B cell (primary cell): Measurements from ENCODE around the gene ASPHD2. TPM values are rescaled to one million over a fixed set of nuclear protein-coding genes. Genes with fewer than 3 reads are reported as not detected.

ENCODE experiments used
- ATAC-seq: fragments of 200-7000 bp; cut with Tn5 transposase; one replicate; pipeline ENCODE4 v1.10.0; 2021; ENCODE audit warnings: low read depth, mild to moderate bottlenecking, moderate number of reproducible peaks, moderate library complexity
- CTCF ChIA-PET: fragments of 350-600 bp; sonication (Branson Sonifier 250); formaldehyde crosslinking; loops from one replicate; lab custom pipeline; 2021; ENCODE audit warnings: antibody characterized with exemption, inconsistent platforms; lab: Charles Lee
- POLR2A ChIA-PET: fragments of 350-600 bp; sonication (Branson Sonifier 250); formaldehyde crosslinking; loops from one replicate; lab custom pipeline; 2021; ENCODE audit warnings: antibody characterized with exemption; lab: Charles Lee
- DNase-seq: peaks from one replicate; pipeline ENCODE4 v3.0.0; 2013
- H2AFZ ChIP-seq: 2 replicates; pipeline ENCODE4 v1.6.1; 2012; ENCODE audit warnings: mild to moderate bottlenecking, low read depth, low read length; ENCODE audit not compliant: insufficient read depth, poor library complexity, severe bottlenecking
- H3K27ac ChIP-seq, 2 donors: 1 replicate in 1 of 2; 2 replicates in 1 of 2; pipeline ENCODE4 v1.5.1; 2012 to 2013; ENCODE audit warnings: low read length in 2 of 2, mild to moderate bottlenecking in 2 of 2, moderate library complexity in 1 of 2
- H3K27me3 ChIP-seq, 4 experiments: fragments of 200-600 bp in 1 of 4; sonication (generic) in 1 of 4; replicated peaks in 1 of 4; 1 replicate in 2 of 4; 2 replicates in 2 of 4; pipeline versions ENCODE4 v1.6.1 to v1.7.0; 2013 to 2016; ENCODE audit warnings: low read length in 3 of 4, mild to moderate bottlenecking in 2 of 4, mixed read lengths in 1 of 4, moderate library complexity in 1 of 4; ENCODE audit not compliant: insufficient read depth in 4 of 4, control insufficient read depth in 3 of 4; ENCODE audit errors: control extremely low read depth in 1 of 4
- H3K36me3 ChIP-seq, 2 experiments: replicated peaks in 1 of 2; 1 replicate in 1 of 2; 2 replicates in 1 of 2; pipeline versions ENCODE4 v1.6.1 to v1.7.1; 2013; ENCODE audit warnings: low read length in 1 of 2; ENCODE audit not compliant: insufficient read depth in 2 of 2, control insufficient read depth in 1 of 2; ENCODE audit errors: control extremely low read depth in 1 of 2, extremely low read depth in 1 of 2
- H3K4me1 ChIP-seq, 2 donors: fragments of 200-600 bp in 1 of 2; sonication (generic) in 1 of 2; 1 replicate in 1 of 2; 2 replicates in 1 of 2; pipeline versions ENCODE4 v1.5.1 to v1.6.1; 2013 to 2017; ENCODE audit warnings: low read length in 2 of 2; ENCODE audit not compliant: control insufficient read depth in 2 of 2, insufficient read depth in 2 of 2
- H3K4me2 ChIP-seq: replicated peaks from 2 replicates; pipeline ENCODE3; 2012; ENCODE audit warnings: mild to moderate bottlenecking, low read depth, low read length; ENCODE audit not compliant: poor library complexity, severe bottlenecking
- H3K4me3 ChIP-seq, 5 experiments: fragments of 200-600 bp in 1 of 5; sonication (generic) in 1 of 5; 1 replicate in 3 of 5; 2 replicates in 2 of 5; pipeline versions ENCODE4 v1.5.1 to v1.7.0; 2011 to 2016; ENCODE audit warnings: low read length in 4 of 5, mild to moderate bottlenecking in 4 of 5, low read depth in 2 of 5, control low read depth in 1 of 5, moderate library complexity in 1 of 5; ENCODE audit not compliant: insufficient read depth in 1 of 5; ENCODE audit errors: control extremely low read depth in 1 of 5, extremely low read depth in 1 of 5
- H3K79me2 ChIP-seq: fragments of 200-600 bp; sonication (generic); one replicate; pipeline ENCODE4 v1.6.0; 2016; ENCODE audit warnings: low read length; ENCODE audit not compliant: control insufficient read depth, insufficient read depth
- H3K9ac ChIP-seq: fragments of 200-600 bp; sonication (generic); 2 replicates; pipeline ENCODE4 v1.6.1; 2017; ENCODE audit warnings: mild to moderate bottlenecking, low read length, moderate library complexity
- H3K9me3 ChIP-seq, 3 donors: one replicate each; pipeline versions ENCODE4 v1.6.1 to v1.7.1; 2013; ENCODE audit warnings: low read length in 2 of 3; ENCODE audit not compliant: control insufficient read depth in 2 of 3, insufficient read depth in 1 of 3; ENCODE audit errors: control extremely low read depth in 1 of 3
- H4K20me1 ChIP-seq: 2 replicates; pipeline ENCODE4 v1.6.0; 2012; ENCODE audit warnings: mild to moderate bottlenecking, low read length; ENCODE audit not compliant: insufficient read depth, control insufficient read depth, poor library complexity, severe bottlenecking
- H3K27ac Mint-ChIP-seq: one replicate; pipeline ENCODE4 v1.8.0; 2021; ENCODE audit warnings: mixed read lengths
- H3K27me3 Mint-ChIP-seq: one replicate; pipeline ENCODE4 v1.8.0; 2021; ENCODE audit warnings: mixed read lengths
- H3K4me1 Mint-ChIP-seq: one replicate; pipeline ENCODE4 v1.8.0; 2021; ENCODE audit warnings: mixed read lengths
- H3K4me3 Mint-ChIP-seq: one replicate; pipeline ENCODE4 v1.8.0; 2021; ENCODE audit warnings: mixed read lengths
- H3K9me3 Mint-ChIP-seq: one replicate; pipeline ENCODE4 v1.8.0; 2022; ENCODE audit warnings: mixed read lengths; ENCODE audit not compliant: insufficient read depth
- EZH2 ChIP-seq: IDR thresholded peaks from 2 replicates; pipeline ENCODE4 v1.6.1; 2012; ENCODE audit warnings: borderline replicate concordance, low read depth, mild to moderate bottlenecking, moderate library complexity, low read length; ENCODE audit not compliant: insufficient read depth, poor library complexity, severe bottlenecking
- WGBS: methylation state at CpG from one replicate; pipeline ENCODE4 v1.1.5; 2013; ENCODE audit warnings: missing lambda C conversion rate; ENCODE audit not compliant: insufficient coverage; 5-methylcytosine and 5-hydroxymethylcytosine counted together
- intact Hi-C: fragments of 100-400 bp; cut with micrococcal nuclease; formaldehyde crosslinking; loops from one replicate; pipeline ENCODE4 v1.10.0; 2022
- polyA plus RNA-seq: library from polyadenylated mRNA; depleted of rRNA; stranded (reverse); fragments of >200 nt; gene quantifications from 2 replicates; pipeline ENCODE4 v1.2.3, GENCODE V29; 2012
- total RNA-seq, 2 donors: library from RNA; stranded (reverse); fragments of 120-200 nt in 1 of 2; gene quantifications; 1 replicate in 1 of 2; 2 replicates in 1 of 2; pipeline versions ENCODE4 v1.2.3 to v1.2.4, GENCODE V29; 2013 to 2022
- TF ChIP-seq, protein P1 (sequence below): fragments of 200-600 bp; IDR thresholded peaks from one replicate; pipeline ENCODE4 v1.8.0; 2022; ENCODE audit warnings: antibody characterized with exemption, mild to moderate bottlenecking

ASPHD2 gene
- total and polyA plus RNA-seq, 2 donors (not counting 1 experiment from before 2014, with no cell fraction given) = 5.7 to 7.3 TPM

DNA sequence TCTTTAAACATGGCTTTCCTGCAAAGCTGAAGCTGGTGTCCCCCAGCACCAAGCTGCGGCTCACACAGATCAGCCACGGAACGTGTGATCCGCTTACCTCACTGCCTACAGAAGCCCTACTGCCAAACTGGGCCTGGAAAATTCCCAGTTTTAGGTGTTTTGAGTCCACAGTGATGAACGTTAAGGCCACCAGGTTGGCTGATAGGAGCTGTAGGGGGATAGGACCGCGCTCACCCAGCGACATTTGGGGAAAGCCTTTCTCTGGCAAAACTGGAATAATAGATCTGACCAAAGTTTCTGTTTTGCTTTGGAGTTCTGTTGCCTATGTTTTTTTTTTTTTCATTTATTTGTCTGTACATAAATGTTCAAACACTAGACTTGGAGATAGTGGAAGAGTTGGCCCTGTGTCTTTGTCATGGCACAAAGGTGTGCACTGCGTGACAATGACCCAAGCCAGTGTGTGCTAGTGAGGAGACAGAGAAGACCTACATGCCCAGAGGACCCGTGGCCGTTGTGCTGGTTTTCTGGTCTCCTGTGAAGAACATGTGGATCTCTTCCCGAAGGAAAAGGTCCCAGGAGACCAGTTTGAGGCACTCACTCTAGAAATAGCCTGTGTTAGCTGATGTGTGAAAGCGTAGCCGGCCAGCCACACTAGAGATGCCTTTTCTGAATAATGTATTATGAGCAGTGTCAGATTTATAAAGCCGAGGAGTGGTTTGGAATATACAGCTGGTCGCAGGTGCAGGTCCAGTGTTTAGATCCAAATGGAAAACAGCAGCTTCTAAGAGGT is 15.0 kb downstream of the ASPHD2 start:
- Mint-ChIP-seq H3K4me1 (peaks cover 10% of the 10 kb centered on the region), H3K9me3 (no peaks in the 10 kb centered on the region), H3K27ac (no peak overlapping the region), H3K27me3 (no peaks in the 10 kb centered on the region), H3K4me3 (no peak overlapping the region)
- TF ChIP-seq, protein P1, sequence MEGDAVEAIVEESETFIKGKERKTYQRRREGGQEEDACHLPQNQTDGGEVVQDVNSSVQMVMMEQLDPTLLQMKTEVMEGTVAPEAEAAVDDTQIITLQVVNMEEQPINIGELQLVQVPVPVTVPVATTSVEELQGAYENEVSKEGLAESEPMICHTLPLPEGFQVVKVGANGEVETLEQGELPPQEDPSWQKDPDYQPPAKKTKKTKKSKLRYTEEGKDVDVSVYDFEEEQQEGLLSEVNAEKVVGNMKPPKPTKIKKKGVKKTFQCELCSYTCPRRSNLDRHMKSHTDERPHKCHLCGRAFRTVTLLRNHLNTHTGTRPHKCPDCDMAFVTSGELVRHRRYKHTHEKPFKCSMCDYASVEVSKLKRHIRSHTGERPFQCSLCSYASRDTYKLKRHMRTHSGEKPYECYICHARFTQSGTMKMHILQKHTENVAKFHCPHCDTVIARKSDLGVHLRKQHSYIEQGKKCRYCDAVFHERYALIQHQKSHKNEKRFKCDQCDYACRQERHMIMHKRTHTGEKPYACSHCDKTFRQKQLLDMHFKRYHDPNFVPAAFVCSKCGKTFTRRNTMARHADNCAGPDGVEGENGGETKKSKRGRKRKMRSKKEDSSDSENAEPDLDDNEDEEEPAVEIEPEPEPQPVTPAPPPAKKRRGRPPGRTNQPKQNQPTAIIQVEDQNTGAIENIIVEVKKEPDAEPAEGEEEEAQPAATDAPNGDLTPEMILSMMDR = no peak
- TF ChIP-seq EZH2 = no peak
- H3K4me2 ChIP-seq = no peak overlapping the region
- no peaks in the 10 kb centered on the region for H3K4me1 ChIP-seq
- peaks cover 20% of the 10 kb centered on the region for H3K79me2 ChIP-seq
- H3K4me3 ChIP-seq = no peak overlapping the region
- H3K36me3 ChIP-seq = peaks cover 2 to 24% of the 10 kb centered on the region in 2 experiments
- no peaks in the 10 kb centered on the region for H3K27me3 ChIP-seq
- H3K27ac ChIP-seq = no peak overlapping the region
- DNase-seq = no peak
- no peaks in the 10 kb centered on the region for H3K9me3 ChIP-seq
- ChIA-PET POLR2A (interaction anchor here (0.6 kb wide), 1 partner anchor 447 kb away, joined by 3 read pairs; no protein-coding TSS in a partner anchor), CTCF (interaction anchor here (1.8 kb wide), 1 partner anchor 17 kb away, joined by 6 read pairs; no protein-coding TSS in a partner anchor)
- no peak for ATAC-seq
- H4K20me1 ChIP-seq = peaks cover 10% of the 10 kb centered on the region
- H2AFZ ChIP-seq = no peak overlapping the region
- WGBS = 97% methylated on average over 12 of the region's 16 CpGs
- intact Hi-C loops = no loop called here
- H3K9ac ChIP-seq = no peak overlapping the region

DNA sequence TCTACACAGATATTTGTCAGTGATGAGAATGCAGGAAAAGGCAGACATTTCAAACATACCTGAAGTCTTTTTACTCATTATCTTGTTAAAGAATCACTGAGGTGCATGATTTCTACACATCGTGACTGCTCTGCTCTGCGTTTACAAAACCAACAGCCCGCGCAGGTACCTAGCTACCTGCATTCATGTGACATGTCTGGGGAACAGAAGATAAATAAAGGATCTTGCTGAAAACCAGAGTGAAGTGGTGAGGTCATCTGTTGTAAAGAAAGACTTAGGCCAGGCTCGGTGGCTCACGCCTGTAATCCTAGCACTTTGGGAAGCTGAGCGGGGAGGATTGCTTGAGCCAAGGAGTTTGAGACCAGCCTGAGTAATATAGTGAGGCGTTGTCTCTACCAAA is 15.7 kb downstream of the ASPHD2 start:
- no peak for ATAC-seq
- H3K9me3 Mint-ChIP-seq = no peaks in the 10 kb centered on the region
- POLR2A ChIA-PET = no interaction called here

More for the DNA sequence above, 15.7 kb downstream of the ASPHD2 start:
- no peaks in the 10 kb centered on the region for H3K9me3 ChIP-seq
- H3K27ac ChIP-seq = no peak overlapping the region
- H3K27ac Mint-ChIP-seq = no peak overlapping the region
- H4K20me1 ChIP-seq = peaks cover 10% of the 10 kb centered on the region
- no peaks in the 10 kb centered on the region for H3K27me3 ChIP-seq
- H2AFZ ChIP-seq = no peak overlapping the region
- H3K4me3 Mint-ChIP-seq = no peak overlapping the region
- TF ChIP-seq, protein P1 = no peak
- TF ChIP-seq EZH2 = no peak
- H3K4me1 ChIP-seq = no peaks in the 10 kb centered on the region
- H3K4me3 ChIP-seq = no peak overlapping the region
- intact Hi-C loops = no loop called here
- peaks cover 0 to 24% of the 10 kb centered on the region in 2 experiments for H3K36me3 ChIP-seq
- DNase-seq = no peak
- no peak overlapping the region for H3K4me2 ChIP-seq
- 100% methylated on average over 5 of the region's 8 CpGs for WGBS
- H3K9ac ChIP-seq = no peak overlapping the region
- peaks cover 14% of the 10 kb centered on the region for H3K79me2 ChIP-seq
- H3K27me3 Mint-ChIP-seq = no peaks in the 10 kb centered on the region
- CTCF ChIA-PET = interaction anchor here (1.8 kb wide), 1 partner anchor 16 kb away, joined by 6 read pairs; no protein-coding TSS in a partner anchor
- H3K4me1 Mint-ChIP-seq = peaks cover 8% of the 10 kb centered on the region
